NCI-H345 treated with DMSO at 0.1 percent for 48 hours (cell line): Measurements from ENCODE around the gene KRTAP10-1.

Experiments
- DNase-seq: peaks from one replicate; lab custom pipeline; 2025; ENCODE audit not compliant: unreplicated experiment; lab: John Stamatoyannopoulos, UW

The KRTAP10-1 gene

GRCh38 chr21:44529503-44530125, 10.4 kb downstream of the KRTAP10-1 start:
- no peak for DNase-seq

DNA sequence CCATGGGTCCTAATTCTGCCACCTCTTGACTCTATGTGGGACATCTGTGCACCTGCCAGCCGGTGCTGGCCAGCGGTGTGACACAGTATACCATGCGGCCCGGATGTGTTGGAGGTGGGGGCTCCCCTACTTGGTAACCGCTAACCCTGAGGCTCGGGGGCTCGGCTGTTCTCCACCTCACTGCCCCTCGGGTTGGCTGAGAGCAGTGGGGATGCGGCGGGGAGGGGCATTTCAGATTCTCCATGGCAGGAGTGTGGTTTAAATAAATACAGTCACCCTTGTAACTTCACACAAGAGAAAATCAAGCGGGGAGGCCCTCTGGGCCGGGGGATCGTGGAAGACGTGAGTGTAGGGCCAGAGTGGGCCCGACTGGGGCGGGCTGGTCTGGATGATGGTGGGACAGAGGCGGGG, 11.0 kb downstream of the KRTAP10-1 start:
- no peak for DNase-seq

DNA sequence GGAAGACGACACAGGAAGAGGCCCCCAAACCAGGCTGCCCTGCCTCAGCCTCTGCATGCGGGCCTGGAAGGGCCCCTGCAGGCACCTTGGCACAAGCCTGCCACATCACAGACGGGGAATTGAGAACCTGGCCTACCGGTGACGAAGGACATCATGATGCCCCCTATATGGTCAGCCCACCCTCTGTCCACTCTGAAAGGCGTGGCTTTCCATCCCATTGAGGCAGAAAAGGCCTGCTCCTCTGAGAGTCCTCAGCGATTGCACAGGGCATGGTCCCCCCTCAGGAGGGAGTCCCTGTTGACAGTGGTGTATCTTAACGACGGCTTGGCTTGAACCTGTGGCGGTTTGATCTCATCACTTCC, 11.4 kb downstream of the KRTAP10-1 start:
- no peak for DNase-seq

DNA sequence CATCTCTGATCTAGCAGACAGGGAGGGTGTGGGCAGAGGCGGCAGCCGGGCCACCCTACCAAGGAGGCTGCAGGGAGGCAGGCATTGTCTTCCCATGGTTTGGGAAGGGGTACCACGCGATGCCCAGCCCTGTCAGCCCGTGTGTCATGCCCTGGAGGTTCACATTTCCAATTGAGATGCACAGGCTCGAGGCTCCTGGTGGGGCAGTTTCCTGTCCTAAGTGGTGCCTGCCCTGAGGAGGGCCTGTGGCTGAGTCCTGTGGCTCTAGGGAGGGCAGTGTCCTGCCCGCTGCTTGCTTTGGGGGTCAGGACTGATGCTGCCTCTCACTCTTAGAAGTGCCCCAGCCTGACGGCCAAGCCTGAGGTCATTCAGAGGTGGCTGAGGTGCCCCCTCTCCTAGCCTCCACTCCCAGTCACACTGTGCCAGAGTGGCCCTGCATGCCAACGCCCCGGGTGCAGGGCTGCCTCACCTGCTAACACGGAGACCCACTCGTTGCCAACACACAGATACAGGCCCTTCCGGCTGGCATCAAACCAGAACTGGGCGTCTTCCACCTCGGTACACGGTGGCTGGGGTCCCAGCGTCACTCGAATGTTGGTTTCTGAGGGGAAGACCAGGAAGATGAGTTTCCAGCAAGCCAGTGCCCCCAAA, 11.9 kb downstream of the KRTAP10-1 start:
- DNase-seq: no peak

GRCh38 chr21:44527156-44527982, 12.6 kb downstream of the KRTAP10-1 start:
- no peak for DNase-seq

- no peak for DNase-seq
Measured at GRCh38 chr21:44526096-44526997, 13.6 kb downstream of the KRTAP10-1 start.

DNA sequence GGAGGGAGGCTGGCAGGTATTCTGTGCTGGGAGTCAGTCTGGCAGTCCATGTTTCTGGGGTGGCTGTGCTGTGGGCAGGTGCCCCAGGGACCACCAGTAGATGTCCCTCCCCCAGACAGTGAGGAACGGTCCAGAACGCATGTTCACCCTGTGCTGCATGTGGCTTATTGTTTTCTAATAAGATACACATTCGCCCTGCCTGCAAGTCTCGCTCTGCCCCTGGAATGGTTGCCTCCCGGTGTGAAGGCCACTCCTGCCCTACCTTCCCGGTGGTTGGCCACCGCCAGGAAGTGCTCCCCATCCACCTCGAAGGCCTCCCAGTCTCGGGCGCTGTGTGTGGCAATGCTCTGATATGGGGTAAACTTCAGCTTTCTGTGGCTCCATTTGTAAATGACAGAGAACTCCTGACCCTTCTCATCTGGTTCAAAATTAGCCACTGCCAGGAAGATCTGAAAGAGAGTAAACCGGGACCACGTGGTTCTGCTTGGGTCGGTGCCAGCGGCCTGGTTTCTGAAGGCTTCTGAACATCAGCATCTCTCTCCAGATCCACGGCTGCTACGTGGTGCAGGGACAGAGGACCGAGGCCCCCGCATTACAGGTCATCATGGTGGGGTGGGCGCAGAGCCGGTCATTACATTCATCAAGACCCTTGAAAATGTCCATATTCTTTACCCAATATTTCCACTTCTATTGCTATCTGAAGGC, 14.5 kb downstream of the KRTAP10-1 start:
- DNase-seq: no peak

DNA sequence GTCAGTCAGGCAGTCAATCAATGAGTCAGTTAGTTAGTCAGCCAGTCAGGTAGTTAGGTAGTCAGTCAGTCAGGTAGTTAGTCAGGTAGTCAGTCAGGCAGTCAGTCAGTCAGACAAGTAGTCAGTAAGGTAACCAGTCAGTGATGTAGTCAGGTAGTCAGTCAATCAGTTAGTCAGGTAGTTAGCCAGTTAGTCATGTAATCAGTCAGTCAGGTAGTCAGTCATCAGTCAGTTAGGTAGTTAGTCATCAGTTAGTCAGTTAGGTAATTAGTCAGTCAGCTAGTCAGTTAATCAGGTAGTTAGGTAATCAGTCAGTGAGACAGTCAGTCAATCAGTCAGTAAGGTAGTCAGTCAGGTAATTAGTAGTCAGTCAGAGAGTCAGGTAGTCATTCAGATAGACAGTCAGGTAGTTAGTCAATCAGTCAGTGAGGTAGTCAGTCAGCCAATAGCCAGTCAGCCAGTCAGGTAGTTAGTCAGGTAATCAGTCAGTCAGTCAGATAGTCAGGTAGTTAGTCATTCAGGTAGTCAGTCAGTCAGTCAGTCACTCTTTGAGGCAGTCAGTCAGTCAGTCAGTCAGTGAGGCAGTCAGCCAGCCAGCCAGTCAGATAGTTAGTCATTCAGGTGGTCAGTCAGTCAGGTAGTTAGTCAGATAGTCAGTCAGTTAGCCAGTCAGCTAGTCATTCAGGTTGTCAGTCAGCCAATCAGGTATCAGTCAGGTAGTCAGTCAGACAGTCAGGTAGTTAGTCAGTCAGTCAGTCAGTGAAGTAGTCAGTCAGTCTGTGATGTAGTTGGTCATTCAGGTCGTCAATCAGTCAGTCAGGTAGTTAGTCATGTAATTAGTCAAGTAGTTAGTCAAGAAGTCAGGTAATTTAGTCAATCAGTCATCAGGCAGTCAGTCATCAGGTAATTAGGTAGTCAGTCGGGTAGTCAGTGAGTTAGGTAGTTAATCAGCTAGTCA, 15.3 kb downstream of the KRTAP10-1 start:
- DNase-seq: no peak

DNA sequence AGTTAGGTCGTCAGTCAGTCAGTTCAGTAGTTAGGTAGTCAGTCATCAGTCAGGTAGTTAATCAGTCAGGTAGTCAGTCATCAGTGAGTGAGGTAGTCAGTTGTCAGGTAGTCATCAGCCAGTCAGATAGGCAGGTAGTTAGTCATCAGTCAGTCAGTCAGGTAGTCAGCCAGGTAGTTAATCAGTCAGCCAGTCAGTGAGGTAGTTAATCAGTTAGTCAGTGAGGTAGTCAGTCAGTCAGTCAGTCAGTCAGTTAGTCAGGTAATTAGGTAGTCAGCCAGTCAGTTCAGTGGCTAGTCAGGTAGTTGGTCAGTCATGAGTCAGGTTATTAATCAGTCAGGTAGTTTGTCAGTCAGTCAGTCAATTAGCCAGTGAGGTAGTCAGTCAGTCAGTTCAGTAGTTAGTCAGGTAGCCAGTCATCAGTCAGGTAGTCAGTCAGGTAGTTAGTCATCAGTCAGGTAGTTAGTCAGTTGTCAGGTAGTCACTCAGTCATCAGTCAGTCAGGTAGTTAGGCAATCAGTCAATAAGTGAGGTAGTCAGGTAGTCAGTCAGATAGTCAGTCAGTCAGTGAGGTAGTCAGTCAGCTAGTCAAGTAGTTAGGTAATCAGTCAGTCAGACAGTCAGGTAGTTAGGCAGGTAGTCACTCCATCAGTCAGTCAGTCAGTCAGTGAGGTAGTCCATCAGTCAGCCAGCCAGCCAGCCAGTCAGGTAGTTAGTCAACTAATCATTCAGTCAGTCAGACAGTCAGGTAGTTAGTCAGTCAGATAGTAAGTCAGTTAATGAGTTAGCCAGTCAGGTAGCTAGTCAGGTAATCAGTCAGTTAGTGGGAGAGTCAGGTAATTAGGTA, 16.2 kb downstream of the KRTAP10-1 start:
- no peak for DNase-seq

DNA sequence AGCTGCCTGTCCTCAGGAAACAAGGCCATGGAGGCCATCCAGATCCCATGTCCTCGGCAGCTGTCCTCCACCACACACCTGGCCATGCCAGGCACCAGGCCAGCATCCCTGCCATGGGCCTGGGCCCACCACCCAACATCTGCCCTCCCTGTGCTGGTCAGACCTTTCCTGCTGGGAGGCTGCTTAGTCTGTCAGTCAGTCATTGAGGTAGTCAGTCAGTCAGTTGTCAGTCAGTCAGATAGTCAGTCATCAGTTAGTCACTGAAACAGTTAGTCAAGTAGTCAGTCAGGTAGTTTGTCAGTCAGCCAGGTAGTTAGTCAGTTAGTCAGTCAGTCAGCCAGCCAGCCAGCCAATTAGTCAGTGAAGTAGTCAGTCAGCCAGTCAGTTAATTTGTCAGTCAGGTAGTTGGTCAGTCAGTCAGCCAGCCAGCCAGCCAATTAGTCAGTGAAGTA, 17.2 kb downstream of the KRTAP10-1 start:
- no peak for DNase-seq

GRCh38 chr21:44521928-44522752, 17.9 kb downstream of the KRTAP10-1 start:
- DNase-seq: no peak

GRCh38 chr21:44521301-44521927, 18.6 kb downstream of the KRTAP10-1 start:
- DNase-seq: no peak

GRCh38 chr21:44520326-44521300, 19.4 kb downstream of the KRTAP10-1 start:
- DNase-seq: no peak

GRCh38 chr21:44519346-44520325, 20.4 kb downstream of the KRTAP10-1 start:
- DNase-seq: no peak

DNA sequence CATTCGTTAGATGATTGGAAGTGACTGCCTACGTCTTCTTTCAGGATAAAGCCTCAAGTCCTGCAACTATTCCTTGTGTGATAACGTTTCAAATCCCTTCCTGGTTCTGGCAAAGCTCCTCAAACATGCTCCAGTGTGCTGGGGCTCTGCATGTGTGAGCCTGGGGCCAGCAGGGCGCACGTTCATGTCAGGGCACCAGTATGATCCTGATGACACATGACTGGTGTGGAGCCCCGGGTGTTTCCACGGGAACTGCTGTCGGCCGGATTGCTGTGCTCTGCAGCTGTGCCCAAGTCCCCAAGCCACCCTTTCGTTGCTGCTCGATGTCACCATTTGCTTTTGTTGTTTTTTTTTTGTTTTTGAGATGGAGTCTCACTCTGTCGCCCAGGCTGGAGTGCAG, 21.3 kb downstream of the KRTAP10-1 start:
- no peak for DNase-seq
